ENCODE results near the gene NSMF. TPM values are rescaled to one million over a fixed set of nuclear protein-coding genes. Genes with fewer than 3 reads are reported as not detected.

The NSMF gene
- total RNA-seq, 1 donor from 2014 or later, result 24.7 TPM

DNA sequence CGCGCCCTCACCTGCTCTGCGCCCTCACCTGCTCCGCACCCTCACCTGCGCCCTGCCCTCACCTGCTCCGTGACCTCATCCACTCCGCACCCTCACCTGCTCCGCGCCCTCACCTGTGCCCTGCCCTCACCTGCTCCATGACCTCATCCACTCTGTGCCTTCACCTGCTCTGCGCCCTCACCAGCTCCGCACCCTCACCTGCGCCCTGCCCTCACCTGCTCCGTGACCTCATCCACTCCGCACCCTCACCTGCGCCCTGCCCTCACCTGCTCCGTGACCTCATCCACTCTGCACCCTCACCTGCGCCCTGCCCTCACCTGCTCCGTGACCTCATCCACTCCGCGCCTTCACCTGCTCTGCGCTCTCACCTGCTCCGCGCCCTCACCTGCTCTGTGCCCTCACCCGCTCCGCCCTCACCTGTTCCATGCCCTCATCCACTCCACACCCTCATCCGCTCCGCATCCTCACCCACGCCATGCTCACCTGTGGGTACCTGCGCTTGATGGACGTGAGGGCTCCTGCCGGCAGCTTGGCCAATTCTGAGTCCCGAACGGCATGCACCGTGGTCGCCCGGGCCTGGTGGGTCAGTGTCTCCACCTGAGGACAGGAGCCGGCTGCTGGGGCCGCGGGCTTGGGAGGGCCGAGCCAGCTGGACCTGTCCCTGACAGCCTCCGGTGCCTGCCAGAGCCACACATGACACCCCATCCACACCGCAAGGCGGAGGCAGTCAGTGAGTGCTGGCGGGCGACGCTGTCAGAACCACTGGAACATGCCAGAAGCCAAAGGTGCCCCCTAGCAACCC lies 35.6 kb upstream of the NSMF start:
- Mint-ChIP-seq H3K36me3 (ENCODE audit: low read depth) (peaks cover 10% of the 10 kb centered on the region), H3K4me3 (no peak overlapping the region), H3K27me3 (no peaks in the 10 kb centered on the region), H3K9me3 (no peaks in the 10 kb centered on the region), H3K27ac (no peak overlapping the region), H3K4me1 (no peaks in the 10 kb centered on the region)
- ChIA-PET CTCF (no interaction called here), POLR2A (no interaction called here)
- intact Hi-C loops (cut with micrococcal nuclease), result no loop called here
- TF ChIP-seq, protein P1, sequence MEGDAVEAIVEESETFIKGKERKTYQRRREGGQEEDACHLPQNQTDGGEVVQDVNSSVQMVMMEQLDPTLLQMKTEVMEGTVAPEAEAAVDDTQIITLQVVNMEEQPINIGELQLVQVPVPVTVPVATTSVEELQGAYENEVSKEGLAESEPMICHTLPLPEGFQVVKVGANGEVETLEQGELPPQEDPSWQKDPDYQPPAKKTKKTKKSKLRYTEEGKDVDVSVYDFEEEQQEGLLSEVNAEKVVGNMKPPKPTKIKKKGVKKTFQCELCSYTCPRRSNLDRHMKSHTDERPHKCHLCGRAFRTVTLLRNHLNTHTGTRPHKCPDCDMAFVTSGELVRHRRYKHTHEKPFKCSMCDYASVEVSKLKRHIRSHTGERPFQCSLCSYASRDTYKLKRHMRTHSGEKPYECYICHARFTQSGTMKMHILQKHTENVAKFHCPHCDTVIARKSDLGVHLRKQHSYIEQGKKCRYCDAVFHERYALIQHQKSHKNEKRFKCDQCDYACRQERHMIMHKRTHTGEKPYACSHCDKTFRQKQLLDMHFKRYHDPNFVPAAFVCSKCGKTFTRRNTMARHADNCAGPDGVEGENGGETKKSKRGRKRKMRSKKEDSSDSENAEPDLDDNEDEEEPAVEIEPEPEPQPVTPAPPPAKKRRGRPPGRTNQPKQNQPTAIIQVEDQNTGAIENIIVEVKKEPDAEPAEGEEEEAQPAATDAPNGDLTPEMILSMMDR (IDR thresholded peaks at IDR 0.05), result no peak
- ATAC-seq (ENCODE audit: low read depth) (no peak), DNase-seq (no peak)

GRCh38 chr9:137494104-137494544 lies 35.0 kb upstream of the NSMF start:
- ATAC-seq (ENCODE audit: low read depth) (no peak), DNase-seq (no peak)
- ChIA-PET POLR2A (no interaction called here), CTCF (no interaction called here)
- H3K9me3 Mint-ChIP-seq, result no peaks in the 10 kb centered on the region
- H3K36me3 Mint-ChIP-seq (ENCODE audit: low read depth), result peaks cover 10% of the 10 kb centered on the region
- no peak overlapping the region for H3K27ac Mint-ChIP-seq
- intact Hi-C loops (cut with micrococcal nuclease), result no loop called here
- no peaks in the 10 kb centered on the region for H3K4me1 Mint-ChIP-seq
- no peaks in the 10 kb centered on the region for H3K27me3 Mint-ChIP-seq
- H3K4me3 Mint-ChIP-seq, result no peak overlapping the region
- TF ChIP-seq, protein P1 (IDR thresholded peaks at IDR 0.05), result no peak

- CTCF ChIA-PET, result no interaction called here
- Mint-ChIP-seq H3K4me1 (no peaks in the 10 kb centered on the region), H3K27me3 (no peaks in the 10 kb centered on the region)
Measured at GRCh38 chr9:137493364-137494103, 34.4 kb upstream of the NSMF start.

GRCh38 chr9:137492464-137493363 lies 33.6 kb upstream of the NSMF start:
- CTCF ChIA-PET, result no interaction called here
- intact Hi-C loops (cut with micrococcal nuclease), result no loop called here
- no peak for DNase-seq

More at GRCh38 chr9:137493364-137494103, 34.4 kb upstream of the NSMF start:
- POLR2A ChIA-PET, result no interaction called here
- Mint-ChIP-seq H3K27ac (no peak overlapping the region), H3K4me3 (no peak overlapping the region), H3K36me3 (ENCODE audit: low read depth) (peaks cover 6% of the 10 kb centered on the region), H3K9me3 (no peaks in the 10 kb centered on the region)
- no peak for ATAC-seq (ENCODE audit: low read depth)
- DNase-seq, result no peak
- TF ChIP-seq, protein P1 (IDR thresholded peaks at IDR 0.05), result no peak
- intact Hi-C loops (cut with micrococcal nuclease), result no loop called here

More at GRCh38 chr9:137492464-137493363, 33.6 kb upstream of the NSMF start:
- H3K4me1 Mint-ChIP-seq, result no peaks in the 10 kb centered on the region
- POLR2A ChIA-PET, result interaction anchor here (0.6 kb wide), 1 partner anchor 44 kb away, joined by 3 read pairs; no protein-coding TSS in a partner anchor
- no peaks in the 10 kb centered on the region for H3K9me3 Mint-ChIP-seq
- H3K4me3 Mint-ChIP-seq, result no peak overlapping the region
- TF ChIP-seq, protein P1 (IDR thresholded peaks at IDR 0.05), result no peak
- ATAC-seq (ENCODE audit: low read depth), result peak; percentile 58
- peaks cover 5% of the 10 kb centered on the region for H3K36me3 Mint-ChIP-seq (ENCODE audit: low read depth)
- H3K27ac Mint-ChIP-seq, result no peak overlapping the region
- H3K27me3 Mint-ChIP-seq, result no peaks in the 10 kb centered on the region
